CD1c-positive myeloid dendritic cell (primary cell): ENCODE data around the gene UNC45A.
"Not testable (repeated sequence)": the region's sequence is repeated elsewhere in the genome, so short reads cannot be mapped to it uniquely, and the experiment has no call there.

Experiments used
- DNase-seq: peaks from one replicate; pipeline ENCODE4 v3.0.0-alpha.2; 2016; ENCODE audit errors: extremely low spot score

The UNC45A gene

GRCh38 chr15:90903733-90904536, 31.1 kb upstream of the UNC45A start:
- no peak for DNase-seq

GRCh38 chr15:90904746-90905145, 30.3 kb upstream of the UNC45A start:
- DNase-seq, result no peak

- no peak for DNase-seq
These were observed 29.5 kb upstream of the UNC45A start for GRCh38 chr15:90905306-90906180.

- DNase-seq, result no peak
These were observed 28.8 kb upstream of the UNC45A start for GRCh38 chr15:90906181-90906849.

- no peak for DNase-seq
These were observed 27.9 kb upstream of the UNC45A start for GRCh38 chr15:90907051-90907660.

DNA sequence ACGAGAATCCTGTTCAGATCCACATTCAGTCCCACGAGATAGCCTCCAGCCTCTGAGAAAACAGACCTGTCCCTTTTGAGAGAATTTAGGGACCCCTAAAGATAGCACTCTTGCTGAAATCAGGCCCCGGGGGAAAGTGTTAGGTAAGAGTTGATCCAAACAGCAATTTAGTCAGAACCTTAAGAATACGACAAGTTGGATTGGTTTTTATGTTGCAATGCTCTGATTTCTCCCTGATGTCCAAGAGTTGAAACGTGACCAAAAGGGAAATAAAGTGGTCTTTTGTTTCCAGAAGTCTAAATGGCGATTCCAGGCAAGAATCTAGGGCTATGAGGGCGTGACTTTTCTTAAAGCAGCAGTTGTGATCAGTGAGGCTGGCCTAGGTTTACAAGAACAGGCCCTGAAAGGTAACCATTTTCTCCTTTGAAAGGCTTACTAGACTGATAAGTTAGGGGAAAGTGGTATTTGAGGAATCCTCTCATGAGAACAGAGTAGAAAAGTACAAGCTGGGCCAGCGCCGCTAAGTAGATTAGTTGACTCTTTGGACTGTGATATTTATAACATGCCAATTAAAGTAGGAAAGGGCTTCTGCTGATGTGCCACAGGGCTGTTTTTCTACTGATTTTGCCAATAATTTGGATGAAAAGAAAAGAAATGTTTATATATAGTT, 27.1 kb upstream of the UNC45A start:
- no peak for DNase-seq

- DNase-seq, result not testable (repeated sequence)
These were observed 25.6 kb upstream of the UNC45A start for GRCh38 chr15:90909449-90909848.

GRCh38 chr15:90909976-90910375, 25.1 kb upstream of the UNC45A start:
- DNase-seq, result no peak

DNA sequence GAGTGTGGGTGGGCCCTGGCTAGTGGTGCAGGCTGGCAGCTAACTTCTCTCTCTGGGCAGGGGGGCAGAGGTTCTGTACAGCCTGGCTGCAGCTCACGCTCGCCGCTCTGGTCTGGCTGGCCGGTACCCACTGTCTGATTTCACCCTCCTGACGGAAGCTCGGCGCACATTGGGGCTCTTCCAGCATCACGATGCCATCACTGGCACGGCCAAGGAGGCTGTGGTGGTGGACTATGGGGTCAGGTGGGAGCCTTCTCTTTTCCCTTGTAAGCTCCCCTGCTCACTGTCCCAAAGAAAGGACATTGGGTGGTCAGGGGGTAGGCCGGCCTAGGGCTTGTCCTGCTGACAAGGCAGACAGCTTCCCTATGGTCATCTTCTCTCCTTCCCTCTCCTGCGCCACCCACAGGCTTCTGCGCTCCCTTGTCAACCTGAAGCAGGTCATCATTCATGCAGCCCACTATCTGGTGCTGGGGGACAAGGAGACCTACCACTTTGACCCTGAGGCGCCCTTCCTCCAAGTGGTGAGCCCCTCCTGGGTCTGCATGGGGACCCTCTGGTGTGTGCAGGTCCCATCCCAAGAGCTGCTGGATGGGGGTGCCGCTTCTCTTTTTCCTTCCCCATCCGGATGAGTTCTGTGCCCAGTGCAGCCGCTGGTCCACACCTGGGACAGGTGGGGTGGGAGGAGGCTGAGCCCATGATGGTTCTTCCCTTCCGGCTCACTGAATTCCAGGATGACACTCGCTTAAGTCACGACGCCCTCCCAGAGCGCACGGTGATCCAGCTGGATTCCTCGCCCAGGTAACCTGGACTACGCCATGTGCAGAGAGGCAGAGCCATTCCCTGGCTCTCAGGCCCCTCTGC, 24.4 kb upstream of the UNC45A start:
- no peak for DNase-seq

DNA sequence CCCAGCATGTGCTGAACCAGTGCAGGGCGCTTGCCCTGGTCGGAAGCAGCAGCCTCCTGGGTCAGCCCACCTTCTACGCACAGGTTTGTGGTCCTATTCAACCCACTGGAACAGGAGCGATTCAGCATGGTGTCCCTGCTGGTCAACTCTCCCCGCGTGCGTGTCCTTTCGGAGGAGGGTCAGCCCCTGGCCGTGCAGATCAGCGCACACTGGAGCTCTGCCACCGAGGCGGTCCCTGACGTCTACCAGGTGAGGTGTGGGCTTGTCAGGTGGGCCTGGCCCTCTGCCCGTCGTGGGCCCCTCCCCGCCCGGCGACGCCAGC, 23.8 kb upstream of the UNC45A start:
- no peak for DNase-seq

DNA sequence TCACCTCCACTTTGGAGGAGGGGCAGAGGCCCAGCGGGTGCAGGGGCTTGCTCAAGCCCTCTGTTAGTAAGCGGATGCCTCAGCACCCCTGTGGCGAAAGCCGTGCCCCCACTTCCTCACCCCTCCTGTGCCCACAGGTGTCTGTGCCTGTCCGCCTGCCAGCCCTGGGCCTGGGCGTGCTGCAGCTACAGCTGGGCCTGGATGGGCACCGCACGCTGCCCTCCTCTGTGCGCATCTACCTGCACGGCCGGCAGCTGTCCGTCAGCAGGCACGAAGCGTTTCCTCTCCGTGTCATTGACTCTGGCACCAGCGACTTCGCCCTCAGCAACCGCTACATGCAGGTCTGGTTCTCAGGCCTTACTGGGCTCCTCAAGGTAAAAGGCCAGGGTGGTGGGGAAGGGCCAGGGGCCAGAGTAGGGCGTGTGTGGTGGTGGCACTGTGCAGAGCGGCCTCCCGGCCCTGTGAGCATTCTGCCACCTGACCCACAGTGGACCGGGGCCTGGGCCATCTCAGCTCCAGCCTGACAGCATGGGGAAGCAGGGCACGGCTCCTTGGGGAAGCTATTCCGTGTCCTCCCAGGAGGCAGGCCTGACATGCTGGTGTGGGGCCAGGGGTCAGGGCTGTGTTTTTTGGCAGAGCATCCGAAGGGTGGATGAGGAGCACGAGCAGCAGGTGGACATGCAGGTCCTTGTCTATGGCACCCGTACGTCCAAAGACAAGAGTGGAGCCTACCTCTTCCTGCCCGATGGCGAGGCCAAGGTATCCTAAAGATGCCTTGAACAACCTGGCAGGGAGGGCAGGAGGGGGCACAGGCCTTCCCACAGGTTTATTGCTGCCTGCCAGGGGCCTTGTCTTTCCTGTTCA, 22.9 kb upstream of the UNC45A start:
- DNase-seq, result no peak

- DNase-seq, result no peak
These were observed 22.4 kb upstream of the UNC45A start for GRCh38 chr15:90912770-90913075.

- no peak for DNase-seq
These were observed 21.6 kb upstream of the UNC45A start for GRCh38 chr15:90913398-90913944.

- peak; percentile 85 for DNase-seq
These were observed 20.6 kb upstream of the UNC45A start for GRCh38 chr15:90914305-90915080.

- DNase-seq, result no peak
These were observed 19.8 kb upstream of the UNC45A start for GRCh38 chr15:90915216-90915807.

GRCh38 chr15:90915808-90916440, 19.2 kb upstream of the UNC45A start:
- peak; percentile 98 for DNase-seq

DNA sequence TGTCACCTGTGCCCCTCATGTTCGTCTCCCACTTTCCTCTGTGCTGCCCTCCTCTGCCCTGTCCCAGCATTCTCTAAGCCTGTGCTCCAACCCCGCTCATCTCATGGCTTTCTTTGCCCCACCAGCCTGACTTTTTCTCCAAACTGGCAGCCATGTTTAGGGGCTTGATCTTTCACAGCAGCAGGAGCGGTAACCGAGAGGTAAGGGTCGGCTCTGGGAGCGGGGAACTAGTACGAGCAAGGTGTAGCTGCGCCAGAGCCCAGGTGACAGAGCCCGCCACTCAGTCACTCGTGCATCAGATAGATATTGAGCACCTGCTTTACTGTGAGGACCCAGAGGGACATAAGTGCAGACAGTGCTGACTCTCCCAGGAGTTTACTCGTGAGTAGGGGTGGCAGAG, 18.6 kb upstream of the UNC45A start:
- no peak for DNase-seq

- DNase-seq, result no peak
These were observed 17.5 kb upstream of the UNC45A start for GRCh38 chr15:90917569-90917968.
